ENCODE measurements around the gene PFKP.

DNA sequence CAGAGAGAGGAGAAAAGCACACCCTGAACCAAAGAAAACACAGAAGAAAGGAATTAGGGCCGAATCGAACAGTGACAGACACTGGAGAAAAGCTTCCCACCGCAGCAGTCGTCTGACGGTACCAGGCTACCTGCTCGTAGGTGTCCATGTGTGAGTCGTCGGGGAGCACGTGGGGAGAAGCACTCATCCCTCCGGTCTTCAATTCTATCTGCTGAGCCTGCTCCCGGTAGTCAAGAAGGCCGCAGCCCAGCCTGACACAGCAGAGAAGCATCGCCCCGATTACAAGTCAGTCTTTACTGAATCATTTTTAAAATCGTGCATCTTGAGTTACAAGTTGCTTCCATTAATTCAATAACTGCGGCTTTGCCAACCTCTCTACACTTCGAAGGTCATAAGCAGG lies 80.7 kb downstream of the PFKP start:
- TF ChIP-seq, protein P1, sequence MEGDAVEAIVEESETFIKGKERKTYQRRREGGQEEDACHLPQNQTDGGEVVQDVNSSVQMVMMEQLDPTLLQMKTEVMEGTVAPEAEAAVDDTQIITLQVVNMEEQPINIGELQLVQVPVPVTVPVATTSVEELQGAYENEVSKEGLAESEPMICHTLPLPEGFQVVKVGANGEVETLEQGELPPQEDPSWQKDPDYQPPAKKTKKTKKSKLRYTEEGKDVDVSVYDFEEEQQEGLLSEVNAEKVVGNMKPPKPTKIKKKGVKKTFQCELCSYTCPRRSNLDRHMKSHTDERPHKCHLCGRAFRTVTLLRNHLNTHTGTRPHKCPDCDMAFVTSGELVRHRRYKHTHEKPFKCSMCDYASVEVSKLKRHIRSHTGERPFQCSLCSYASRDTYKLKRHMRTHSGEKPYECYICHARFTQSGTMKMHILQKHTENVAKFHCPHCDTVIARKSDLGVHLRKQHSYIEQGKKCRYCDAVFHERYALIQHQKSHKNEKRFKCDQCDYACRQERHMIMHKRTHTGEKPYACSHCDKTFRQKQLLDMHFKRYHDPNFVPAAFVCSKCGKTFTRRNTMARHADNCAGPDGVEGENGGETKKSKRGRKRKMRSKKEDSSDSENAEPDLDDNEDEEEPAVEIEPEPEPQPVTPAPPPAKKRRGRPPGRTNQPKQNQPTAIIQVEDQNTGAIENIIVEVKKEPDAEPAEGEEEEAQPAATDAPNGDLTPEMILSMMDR (IDR thresholded peaks at IDR 0.05), result no peak
- no peak for TF ChIP-seq EZH2phosphoT487 (IDR thresholded peaks at IDR 0.05)
- TF ChIP-seq EZH2 (IDR thresholded peaks at IDR 0.05), result no peak

All from neural progenitor cell (in vitro differentiated cells).